Neural cell (in vitro differentiated cells): Measurements from ENCODE around the gene PTPN21. TPM values are rescaled to one million over a fixed set of nuclear protein-coding genes. Genes with fewer than 3 reads are reported as not detected.

ENCODE experiments used
- H2AFZ ChIP-seq: fragments of 200-600, 300-800 bp; sonication (generic), shearing (Covaris generic); 2 replicates; pipeline ENCODE4 v1.6.0; 2014; ENCODE audit warnings: low read depth, mild to moderate bottlenecking, antibody characterized with exemption, low read length, moderate library complexity
- H3F3A ChIP-seq: fragments of 200-600 bp; shearing (Covaris generic); 2 replicates; pipeline ENCODE4 v1.6.1; 2016; ENCODE audit warnings: mild to moderate bottlenecking, moderate library complexity, mixed read lengths, antibody characterized with exemption, low read length; ENCODE audit not compliant: insufficient read depth, poor library complexity, severe bottlenecking
- H3K27ac ChIP-seq: fragments of 200-600, 300-800 bp; sonication (generic), shearing (Covaris generic); 2 replicates; pipeline ENCODE4 v1.5.1; 2014; ENCODE audit warnings: mild to moderate bottlenecking, low read length, moderate library complexity
- H3K27me3 ChIP-seq: fragments of 300-800, 200-600 bp; sonication (generic), shearing (Covaris generic); 2 replicates; pipeline ENCODE4 v1.6.0; 2014; ENCODE audit warnings: mild to moderate bottlenecking, low read depth, low read length, moderate library complexity; ENCODE audit not compliant: insufficient read depth
- H3K36me3 ChIP-seq: fragments of 300-800, 200-600 bp; sonication (generic), shearing (Covaris generic); 2 replicates; pipeline ENCODE4 v1.5.1; 2014; ENCODE audit warnings: mild to moderate bottlenecking, antibody characterized with exemption, low read length, moderate library complexity; ENCODE audit not compliant: insufficient read depth
- H3K4me2 ChIP-seq: fragments of 300-800, 200-600 bp; sonication (generic), shearing (Covaris generic); 2 replicates; pipeline ENCODE4 v1.6.0; 2014; ENCODE audit warnings: mild to moderate bottlenecking, low read length
- H3K4me3 ChIP-seq: fragments of 300-800, 200-600 bp; sonication (generic), shearing (Covaris generic); 2 replicates; pipeline ENCODE4 v1.5.1; 2014; ENCODE audit warnings: mild to moderate bottlenecking, low read length, moderate library complexity
- H3K79me2 ChIP-seq: fragments of 200-600 bp; shearing (Covaris generic); replicated peaks from 2 replicates; pipeline ENCODE4 v1.6.0; 2014; ENCODE audit warnings: mild to moderate bottlenecking, low read length, moderate library complexity; ENCODE audit not compliant: insufficient read depth
- H3K9ac ChIP-seq: fragments of 300-800, 200-600 bp; sonication (generic), shearing (Covaris generic); 2 replicates; pipeline ENCODE4 v1.6.1; 2016; ENCODE audit warnings: mild to moderate bottlenecking, low read length, mixed read lengths
- H3K9me2 ChIP-seq: fragments of 200-600 bp; shearing (Covaris generic); 2 replicates; pipeline ENCODE4 v1.6.1; 2016; ENCODE audit warnings: mild to moderate bottlenecking, low read length, mixed read lengths; ENCODE audit not compliant: insufficient read depth
- H3K9me3 ChIP-seq: fragments of 200-600, 300-800 bp; sonication (generic), shearing (Covaris generic); 2 replicates; pipeline ENCODE4 v1.6.1; 2016; ENCODE audit warnings: mild to moderate bottlenecking, mixed run types, low read length, moderate library complexity, mixed read lengths
- H4K20me1 ChIP-seq: fragments of 200-600 bp; shearing (Covaris generic); 2 replicates; pipeline ENCODE4 v1.6.1; 2016; ENCODE audit warnings: mild to moderate bottlenecking, mixed run types; ENCODE audit not compliant: insufficient read depth
- CTCF ChIP-seq: fragments of 450-650 bp; IDR thresholded peaks from 2 replicates; pipeline ENCODE4 v1.5.1; 2014; ENCODE audit warnings: antibody characterized with exemption, mild to moderate bottlenecking, moderate library complexity; ENCODE audit not compliant: poor library complexity, severe bottlenecking
- EZH2 ChIP-seq: fragments of 200-600, 300-800 bp; shearing (Covaris generic), sonication (generic); IDR thresholded peaks from 2 replicates; pipeline ENCODE4 v1.6.1; 2014; ENCODE audit warnings: antibody characterized with exemption, low read length, borderline replicate concordance, mild to moderate bottlenecking; ENCODE audit not compliant: insufficient read depth, poor library complexity, severe bottlenecking
- MXI1 ChIP-seq: fragments of 450-650 bp; conservative IDR thresholded peaks from 2 replicates; pipeline ENCODE4 v1.6.1; 2014; ENCODE audit warnings: antibody characterized with exemption, mild to moderate bottlenecking; ENCODE audit not compliant: poor library complexity, severe bottlenecking
- RAD21 ChIP-seq: fragments of 450-650 bp; conservative IDR thresholded peaks from 2 replicates; pipeline ENCODE4 v1.6.1; 2014; ENCODE audit warnings: antibody characterized with exemption, mild to moderate bottlenecking, moderate library complexity
- REST ChIP-seq: IDR thresholded peaks from 2 replicates; pipeline ENCODE4 v1.6.1; 2012; ENCODE audit warnings: borderline replicate concordance
- polyA plus RNA-seq: library from polyadenylated mRNA; depleted of rRNA; stranded (reverse); fragments of >200 nt; gene quantifications from 2 replicates; pipeline ENCODE4 v1.2.3, GENCODE V29; 2014

The PTPN21 gene
- polyA plus RNA-seq, 1 donor from 2014 or later: 4.1 TPM

- Histone ChIP-seq H4K20me1 (no peaks in the 10 kb centered on the region), H3K4me2 (no peak overlapping the region), H3K79me2 (peaks cover 16% of the 10 kb centered on the region), H3K9me3 (no peaks in the 10 kb centered on the region), H3K4me3 (no peak overlapping the region), H3K27me3 (no peaks in the 10 kb centered on the region), H3K27ac (no peak overlapping the region), H2AFZ (no peak overlapping the region), H3K9me2 (no peaks in the 10 kb centered on the region), H3K36me3 (no peaks in the 10 kb centered on the region), H3F3A (no peaks in the 10 kb centered on the region), H3K9ac (no peak overlapping the region)
- no peak for TF ChIP-seq MXI1
These were observed 13.5 kb downstream of the PTPN21 start for GRCh38 chr14:88541324-88541723.

- H3K9me2 ChIP-seq: no peaks in the 10 kb centered on the region
These were observed 19.0 kb downstream of the PTPN21 start for GRCh38 chr14:88535813-88536212.

More at GRCh38 chr14:88535813-88536212, 19.0 kb downstream of the PTPN21 start:
- no peak overlapping the region for H2AFZ ChIP-seq
- H3F3A ChIP-seq: no peaks in the 10 kb centered on the region
- H3K9ac ChIP-seq: no peak overlapping the region
- TF ChIP-seq REST (no peak), EZH2 (no peak), MXI1 (no peak), CTCF (no peak), RAD21 (no peak)
- H3K27me3 ChIP-seq: no peaks in the 10 kb centered on the region
- H4K20me1 ChIP-seq: no peaks in the 10 kb centered on the region
- H3K79me2 ChIP-seq: peaks cover 7% of the 10 kb centered on the region
- H3K27ac ChIP-seq: no peak overlapping the region
- no peak overlapping the region for H3K4me2 ChIP-seq
- H3K9me3 ChIP-seq: no peaks in the 10 kb centered on the region
- no peak overlapping the region for H3K4me3 ChIP-seq
- peaks cover 7% of the 10 kb centered on the region for H3K36me3 ChIP-seq
